OCI-LY1 (cell line): ENCODE measurements around the gene UCP2.
"Not testable (repeated sequence)": the region's sequence is repeated elsewhere in the genome, so short reads cannot be mapped to it uniquely, and the experiment has no call there.

Source experiments
- H2AFZ ChIP-seq: fragments of 200-600 bp; sonication (generic), shearing (Covaris generic); 2 replicates; pipeline ENCODE4 v1.6.0; 2014; ENCODE audit warnings: antibody characterized with exemption, mild to moderate bottlenecking, low read length
- H3F3A ChIP-seq: fragments of 200-600 bp; sonication (generic), shearing (Covaris generic); 2 replicates; pipeline ENCODE4 v1.6.0; 2014; ENCODE audit warnings: mild to moderate bottlenecking, antibody characterized with exemption, low read length, moderate library complexity; ENCODE audit not compliant: insufficient read depth
- H3K27ac ChIP-seq: fragments of 200-600 bp; sonication (generic); 2 replicates; pipeline ENCODE4 v1.5.1; 2014; ENCODE audit warnings: low read length, mixed run types, mild to moderate bottlenecking, low read depth; ENCODE audit not compliant: poor library complexity, severe bottlenecking
- H3K27me3 ChIP-seq: fragments of 200-600 bp; sonication (generic); 2 replicates; pipeline ENCODE4 v1.6.0; 2014; ENCODE audit warnings: antibody characterized with exemption, mild to moderate bottlenecking, low read length, moderate library complexity; ENCODE audit not compliant: insufficient read depth
- H3K36me3 ChIP-seq: fragments of 200-600 bp; sonication (generic); 2 replicates; pipeline ENCODE4 v1.6.1; 2014; ENCODE audit warnings: mild to moderate bottlenecking, antibody characterized with exemption, low read length, moderate library complexity, mixed read lengths; ENCODE audit not compliant: insufficient read depth
- H3K4me1 ChIP-seq: fragments of 200-600 bp; sonication (generic); 2 replicates; pipeline ENCODE4 v1.5.1; 2014; ENCODE audit warnings: mild to moderate bottlenecking, low read length, moderate library complexity; ENCODE audit not compliant: insufficient read depth, severe bottlenecking
- H3K4me2 ChIP-seq: fragments of 200-600 bp; sonication (generic), shearing (Covaris generic); 2 replicates; pipeline ENCODE4 v1.6.1; 2014; ENCODE audit warnings: low read length
- H3K4me3 ChIP-seq: fragments of 200-600 bp; sonication (generic); 2 replicates; pipeline ENCODE4 v1.5.1; 2014; ENCODE audit warnings: low read length, low read depth, mild to moderate bottlenecking, mixed read lengths; ENCODE audit not compliant: poor library complexity, severe bottlenecking
- H3K79me2 ChIP-seq: fragments of 200-600 bp; shearing (Covaris generic); 2 replicates; pipeline ENCODE4 v1.6.1; 2016; ENCODE audit warnings: mixed run types, low read length, mixed read lengths; ENCODE audit not compliant: insufficient read depth
- H3K9ac ChIP-seq: fragments of 200-600 bp; sonication (generic), shearing (Covaris generic); 2 replicates; pipeline ENCODE4 v1.6.1; 2014; ENCODE audit warnings: mild to moderate bottlenecking, low read length, mixed read lengths
- H3K9me2 ChIP-seq: fragments of 200-600 bp; sonication (generic), shearing (Covaris generic); 2 replicates; pipeline ENCODE4 v1.6.1; 2014; ENCODE audit warnings: low read depth, mild to moderate bottlenecking, low read length, mixed read lengths
- H3K9me3 ChIP-seq: fragments of 200-600 bp; shearing (Covaris generic); 2 replicates; pipeline ENCODE4 v1.6.1; 2014; ENCODE audit warnings: low read length, mixed read lengths
- H4K20me1 ChIP-seq: fragments of 200-600 bp; sonication (generic), shearing (Covaris generic); 2 replicates; pipeline ENCODE4 v1.6.0; 2016; ENCODE audit warnings: mild to moderate bottlenecking, low read length; ENCODE audit not compliant: insufficient read depth
- CTCF ChIP-seq: fragments of 200-600 bp; sonication (generic), shearing (Covaris generic); IDR thresholded peaks from 2 replicates; pipeline ENCODE4 v1.5.1; 2017; ENCODE audit warnings: mild to moderate bottlenecking, antibody characterized with exemption, low read length, moderate library complexity, mixed read lengths
- EZH2 ChIP-seq: fragments of 200-600 bp; sonication (generic), shearing (Covaris generic); IDR thresholded peaks from 2 replicates; pipeline ENCODE4 v1.8.0; 2017; ENCODE audit warnings: borderline replicate concordance, mixed run types, mild to moderate bottlenecking, antibody characterized with exemption, low read length, moderate library complexity, mixed read lengths

Gene UCP2

GRCh38 chr11:73939096-73939495, 43.5 kb downstream of the UCP2 start:
- H3K9me3 ChIP-seq = peaks cover 8% of the 10 kb centered on the region; the same call in 1 of the 2 replicates
- no peak overlapping the region for H3K4me2 ChIP-seq
- TF ChIP-seq CTCF (no peak), EZH2 (no peak)
- H3K4me3 ChIP-seq = no peak overlapping the region
- no peaks in the 10 kb centered on the region for H3K9me2 ChIP-seq
- no peaks in the 10 kb centered on the region for H3K79me2 ChIP-seq
- no peaks in the 10 kb centered on the region for H3F3A ChIP-seq
- no peak overlapping the region for H2AFZ ChIP-seq
- no peaks in the 10 kb centered on the region for H4K20me1 ChIP-seq
- H3K27me3 ChIP-seq = no peaks in the 10 kb centered on the region
- H3K27ac ChIP-seq = no peak overlapping the region
- peaks cover 3% of the 10 kb centered on the region for H3K36me3 ChIP-seq
- no peaks in the 10 kb centered on the region for H3K4me1 ChIP-seq
- no peak overlapping the region for H3K9ac ChIP-seq

DNA sequence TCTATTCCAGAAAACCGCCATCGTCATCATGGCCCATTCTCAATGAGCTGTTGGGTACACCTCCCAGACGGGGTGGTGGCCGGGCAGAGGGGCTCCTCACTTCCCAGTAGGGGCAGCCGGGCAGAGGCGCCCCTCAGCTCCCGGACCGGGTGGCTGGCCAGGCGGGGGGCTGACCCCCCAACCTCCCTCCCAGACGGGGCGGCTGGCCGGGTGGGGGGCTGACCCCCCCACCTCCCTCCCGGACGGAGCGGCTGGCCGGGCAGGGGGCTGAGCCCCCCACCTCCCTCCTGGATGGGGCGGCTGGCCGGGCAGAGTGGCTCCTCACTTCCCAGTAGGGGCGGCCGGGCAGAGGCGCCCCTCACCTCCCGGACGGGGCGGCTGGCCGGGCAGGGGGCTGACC, 46.6 kb downstream of the UCP2 start:
- not testable (repeated sequence) for H4K20me1 ChIP-seq, H3K27me3 ChIP-seq
- peaks cover 10% of the 10 kb centered on the region for H3K36me3 ChIP-seq

DNA sequence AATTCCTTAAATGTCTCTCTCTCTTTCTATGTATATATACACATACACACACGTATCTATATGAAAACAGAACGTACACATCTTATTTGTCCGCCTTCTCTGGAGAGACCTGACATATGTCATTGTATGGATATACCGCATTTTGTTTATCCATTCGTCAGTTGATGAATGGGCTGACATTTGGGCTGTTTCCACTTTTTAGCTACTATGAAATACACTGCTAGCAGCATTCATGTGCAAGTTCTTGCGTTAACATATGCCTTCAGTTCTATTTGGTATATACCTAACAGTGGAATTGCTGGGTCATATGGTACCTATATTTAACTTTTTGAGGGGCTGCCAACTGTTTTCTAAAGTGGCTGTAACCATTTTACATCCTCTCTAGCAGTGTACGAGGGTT, 49.9 kb downstream of the UCP2 start:
- H3K9me3 ChIP-seq = no peaks in the 10 kb centered on the region
- no peaks in the 10 kb centered on the region for H4K20me1 ChIP-seq
- no peaks in the 10 kb centered on the region for H3K79me2 ChIP-seq
- H3K4me3 ChIP-seq = no peak overlapping the region
- no peaks in the 10 kb centered on the region for H3F3A ChIP-seq
- no peaks in the 10 kb centered on the region for H3K9me2 ChIP-seq
- no peak overlapping the region for H3K9ac ChIP-seq
- H3K27me3 ChIP-seq = no peaks in the 10 kb centered on the region
- TF ChIP-seq CTCF (no peak), EZH2 (no peak)
- H3K36me3 ChIP-seq = peaks cover 18% of the 10 kb centered on the region
- no peak overlapping the region for H3K27ac ChIP-seq
- no peak overlapping the region for H2AFZ ChIP-seq
- no peaks in the 10 kb centered on the region for H3K4me1 ChIP-seq
- no peak overlapping the region for H3K4me2 ChIP-seq

More for the DNA sequence above, 46.6 kb downstream of the UCP2 start:
- H3K79me2 ChIP-seq, H3K9ac ChIP-seq, H3K4me2 ChIP-seq, H3K9me3 ChIP-seq, H3F3A ChIP-seq, H3K9me2 ChIP-seq, H3K27ac ChIP-seq, H3K4me1 ChIP-seq, H2AFZ ChIP-seq, H3K4me3 ChIP-seq: not testable (repeated sequence)

DNA sequence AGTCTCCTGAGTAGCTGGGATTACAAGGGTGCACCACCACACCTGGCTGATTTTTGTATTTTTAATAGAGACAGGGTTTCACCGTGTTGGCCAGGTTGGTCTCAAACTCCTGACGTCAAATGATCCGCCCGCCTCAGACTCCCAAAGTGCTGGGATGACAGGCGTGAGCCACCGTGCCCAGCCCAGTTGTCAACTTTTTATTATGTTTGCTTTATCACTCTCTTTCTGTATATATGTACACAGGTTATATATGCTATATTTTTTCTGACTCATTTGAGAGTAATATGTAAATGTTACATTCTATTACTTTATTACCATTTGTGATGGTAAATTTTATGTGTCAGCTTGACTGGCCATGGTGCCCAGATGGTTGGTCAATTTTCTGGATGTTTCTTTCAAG, 50.7 kb downstream of the UCP2 start:
- no peak for TF ChIP-seq CTCF
- TF ChIP-seq EZH2 = no peak
- H3K4me2 ChIP-seq = no peak overlapping the region
- H3K27ac ChIP-seq = no peak overlapping the region
- H3F3A ChIP-seq = no peaks in the 10 kb centered on the region
- H3K4me1 ChIP-seq = no peaks in the 10 kb centered on the region
- H3K9me2 ChIP-seq = no peaks in the 10 kb centered on the region
- no peaks in the 10 kb centered on the region for H3K27me3 ChIP-seq
- H2AFZ ChIP-seq = no peak overlapping the region
- H3K9ac ChIP-seq = no peak overlapping the region
- H3K79me2 ChIP-seq = no peaks in the 10 kb centered on the region
- no peak overlapping the region for H3K4me3 ChIP-seq
- no peaks in the 10 kb centered on the region for H4K20me1 ChIP-seq
- H3K36me3 ChIP-seq = peaks cover 27% of the 10 kb centered on the region
- H3K9me3 ChIP-seq = no peaks in the 10 kb centered on the region
